LNCAP (cell line): ENCODE results near the gene LAD1.
A peak's percentile ranks its signal among the peaks of the same experiment; 100 is the strongest.

Source experiments
- TF ChIP-seq, protein P1 (sequence below): fragments of 450-650 bp; IDR thresholded peaks from 2 replicates; pipeline ENCODE4 v1.5.1; 2017; ENCODE audit warnings: mild to moderate bottlenecking

LAD1 gene

DNA sequence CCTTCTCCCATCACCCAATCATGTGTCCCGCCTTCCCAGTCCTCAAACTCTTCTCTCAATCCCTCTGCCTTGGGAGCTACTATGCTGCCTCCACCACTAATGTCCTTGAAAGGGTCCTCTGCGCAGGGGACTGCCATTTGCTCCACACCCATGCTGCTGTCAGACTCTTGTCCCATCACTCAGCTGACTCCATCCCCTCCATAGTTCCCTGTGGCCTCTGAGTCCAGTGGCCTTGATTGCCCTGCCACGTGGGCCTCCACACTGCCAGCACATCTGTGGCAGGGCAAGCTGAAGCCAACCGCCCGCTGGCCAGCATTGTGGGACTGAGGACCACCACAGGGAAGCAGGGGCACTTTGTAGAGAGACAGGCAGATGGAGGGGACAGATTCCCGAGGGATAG, 20.3 kb downstream of the LAD1 start:
- TF ChIP-seq, protein P1, sequence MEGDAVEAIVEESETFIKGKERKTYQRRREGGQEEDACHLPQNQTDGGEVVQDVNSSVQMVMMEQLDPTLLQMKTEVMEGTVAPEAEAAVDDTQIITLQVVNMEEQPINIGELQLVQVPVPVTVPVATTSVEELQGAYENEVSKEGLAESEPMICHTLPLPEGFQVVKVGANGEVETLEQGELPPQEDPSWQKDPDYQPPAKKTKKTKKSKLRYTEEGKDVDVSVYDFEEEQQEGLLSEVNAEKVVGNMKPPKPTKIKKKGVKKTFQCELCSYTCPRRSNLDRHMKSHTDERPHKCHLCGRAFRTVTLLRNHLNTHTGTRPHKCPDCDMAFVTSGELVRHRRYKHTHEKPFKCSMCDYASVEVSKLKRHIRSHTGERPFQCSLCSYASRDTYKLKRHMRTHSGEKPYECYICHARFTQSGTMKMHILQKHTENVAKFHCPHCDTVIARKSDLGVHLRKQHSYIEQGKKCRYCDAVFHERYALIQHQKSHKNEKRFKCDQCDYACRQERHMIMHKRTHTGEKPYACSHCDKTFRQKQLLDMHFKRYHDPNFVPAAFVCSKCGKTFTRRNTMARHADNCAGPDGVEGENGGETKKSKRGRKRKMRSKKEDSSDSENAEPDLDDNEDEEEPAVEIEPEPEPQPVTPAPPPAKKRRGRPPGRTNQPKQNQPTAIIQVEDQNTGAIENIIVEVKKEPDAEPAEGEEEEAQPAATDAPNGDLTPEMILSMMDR: no peak

DNA sequence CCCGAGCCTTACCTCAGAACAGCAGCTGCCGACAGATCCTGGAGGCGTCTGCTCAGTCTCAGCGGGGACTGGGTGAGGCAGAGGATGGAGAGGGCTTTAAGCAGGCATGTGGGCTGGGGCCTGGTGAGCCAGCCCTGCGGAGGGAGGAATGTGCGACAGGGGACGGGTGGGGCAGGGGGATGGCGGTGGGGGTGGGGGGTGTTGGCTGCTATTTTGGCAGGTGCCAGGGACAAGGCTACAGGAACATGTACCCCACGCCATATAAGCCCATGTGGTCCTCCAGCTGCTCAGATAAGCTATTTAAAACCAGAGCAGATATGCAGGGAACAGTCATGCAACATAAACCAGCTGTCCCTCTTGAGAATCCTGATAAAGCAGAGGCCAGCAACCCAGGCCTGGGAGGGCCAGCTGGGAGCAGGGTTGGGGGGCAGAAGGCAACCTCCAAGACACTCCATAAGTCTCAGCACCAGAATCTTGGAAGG, 21.5 kb downstream of the LAD1 start, which contains the start of gene TNNT2:
TSS of gene TNNT2 (minus strand) at position 70 of the 482 bp plus-strand sequence. CDS start 4,426 bp downstream, outside the sequence.
- TF ChIP-seq, protein P1: no peak

DNA sequence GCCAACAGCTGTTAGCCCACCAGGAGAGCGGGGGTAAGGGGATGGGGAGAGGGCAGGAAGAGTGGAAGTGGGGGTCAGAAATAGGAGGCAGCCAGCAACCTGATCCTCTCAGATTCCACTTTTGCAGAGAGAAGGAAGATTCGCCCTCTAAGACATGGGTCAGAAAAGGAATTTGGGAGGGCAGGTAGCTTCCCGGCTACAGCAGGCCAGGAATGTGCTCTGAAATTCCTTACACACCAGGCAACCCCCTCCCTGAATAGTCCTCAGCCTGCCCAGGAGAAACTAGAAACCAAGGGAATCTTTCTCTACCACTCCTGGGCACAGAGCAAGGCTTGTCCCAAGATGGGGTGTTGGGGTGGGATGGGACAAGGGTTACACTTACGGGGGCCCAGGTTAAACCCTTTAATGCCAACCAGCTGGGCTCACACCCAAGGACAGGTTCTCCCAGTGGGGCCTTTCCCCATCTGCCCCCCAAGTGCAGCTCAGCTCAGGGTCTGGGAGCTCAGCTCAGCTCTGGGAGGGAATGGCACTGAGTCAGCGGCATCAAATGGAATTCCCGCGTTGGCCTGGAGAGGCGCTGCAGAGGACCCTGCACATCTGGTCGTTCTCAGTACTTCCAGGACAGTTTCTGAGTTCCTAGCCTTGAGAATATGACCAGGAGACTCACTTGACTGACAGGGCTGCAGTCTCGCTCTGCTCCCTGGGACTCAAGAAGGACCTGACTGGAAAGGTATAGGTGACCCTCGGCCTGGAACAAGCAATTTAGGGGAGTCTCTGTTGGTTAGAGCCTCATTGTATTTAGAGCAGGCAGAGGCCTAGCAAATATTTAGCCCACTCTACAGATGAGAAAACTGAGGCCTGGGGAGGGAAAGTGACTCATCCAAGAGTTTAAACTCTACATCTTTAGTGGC, 22.4 kb downstream of the LAD1 start:
- TF ChIP-seq, protein P1: no peak; the same call in 1 of the 2 replicates

DNA sequence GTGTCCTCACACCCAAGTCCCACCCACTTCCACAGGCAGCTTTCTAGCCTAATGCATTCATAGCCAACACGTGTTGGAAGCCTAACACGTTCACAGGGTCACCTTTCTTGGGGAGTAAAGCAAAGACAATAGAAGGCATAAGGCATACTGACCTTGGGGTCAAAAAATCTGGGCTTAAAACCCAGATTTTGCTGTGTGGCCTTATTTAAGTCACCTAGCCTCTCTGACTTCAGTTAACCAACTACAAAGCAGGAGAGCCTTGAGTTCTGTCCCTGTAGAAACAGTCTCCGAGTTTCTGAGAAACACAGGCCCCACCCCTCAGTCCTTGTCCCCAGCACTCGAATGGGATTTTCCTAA, 23.0 kb downstream of the LAD1 start:
- TF ChIP-seq, protein P1: no peak

DNA sequence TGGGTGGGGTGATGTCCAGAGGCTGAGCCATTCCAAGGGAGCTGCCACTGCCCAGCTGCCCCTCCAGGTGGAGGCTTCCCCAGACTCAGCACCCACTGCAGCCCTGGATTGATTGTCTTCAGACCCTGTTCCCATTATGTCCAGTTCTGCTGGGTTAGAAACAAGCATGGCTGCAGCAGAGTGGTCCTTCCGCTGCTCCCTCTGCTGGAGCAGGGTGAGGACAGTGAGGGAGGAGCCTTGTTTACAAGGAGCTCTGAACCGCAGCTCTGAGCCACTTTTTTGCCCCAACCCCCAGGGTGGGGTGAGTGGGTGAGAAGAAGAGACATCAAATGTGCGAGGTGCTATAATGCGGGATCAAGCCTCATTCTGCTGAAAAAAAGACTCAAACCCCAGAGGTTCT, 24.0 kb downstream of the LAD1 start:
- TF ChIP-seq, protein P1: peak; percentile 13; the same call in 1 of the 2 replicates

DNA sequence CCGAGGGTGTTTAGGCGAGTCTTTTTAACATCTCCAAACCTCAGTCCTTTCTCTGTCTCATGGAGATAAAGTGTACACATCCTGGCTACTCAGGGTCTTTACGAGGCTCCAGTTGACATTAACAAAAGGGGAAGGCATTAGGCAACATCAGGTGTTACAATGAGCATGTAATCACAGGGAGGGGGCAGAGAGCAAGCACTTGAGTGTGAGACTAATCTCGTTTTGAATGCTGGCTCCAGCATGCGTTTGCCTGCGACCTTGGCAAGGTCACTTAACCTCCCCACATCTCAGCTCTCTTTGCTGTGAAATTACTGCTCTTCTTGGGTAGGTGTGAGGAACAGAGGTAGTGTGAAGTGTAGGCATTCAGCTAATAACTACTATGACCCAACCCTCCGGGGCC, 24.8 kb downstream of the LAD1 start:
- TF ChIP-seq, protein P1: no peak

DNA sequence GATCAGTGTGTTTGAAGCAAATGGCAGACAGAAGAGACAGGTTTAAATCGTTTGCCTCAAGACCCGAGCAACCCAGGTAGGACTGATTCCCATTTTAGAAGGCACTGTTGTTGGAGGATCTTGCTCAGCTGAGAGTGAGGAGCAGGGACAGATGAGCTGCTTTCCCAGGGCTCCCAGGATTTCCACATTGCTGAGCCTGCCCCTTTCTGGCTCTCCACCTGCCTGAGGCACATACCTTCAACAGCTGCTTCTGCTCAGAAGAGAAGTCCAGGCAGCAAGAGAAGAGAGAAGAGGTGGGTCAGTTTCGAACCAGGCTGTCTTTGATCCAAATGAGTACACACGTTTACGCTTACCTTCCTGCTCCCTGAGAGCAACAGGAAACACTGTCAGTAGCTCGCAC, 27.3 kb downstream of the LAD1 start:
- TF ChIP-seq, protein P1: no peak
